OCI-LY1 (cell line): ENCODE results near the gene PUSL1.

Source experiments
- H2AFZ ChIP-seq: fragments of 200-600 bp; sonication (generic), shearing (Covaris generic); 2 replicates; pipeline ENCODE4 v1.6.0; 2014; ENCODE audit warnings: antibody characterized with exemption, mild to moderate bottlenecking, low read length
- H3F3A ChIP-seq: fragments of 200-600 bp; sonication (generic), shearing (Covaris generic); 2 replicates; pipeline ENCODE4 v1.6.0; 2014; ENCODE audit warnings: mild to moderate bottlenecking, antibody characterized with exemption, low read length, moderate library complexity; ENCODE audit not compliant: insufficient read depth
- H3K27ac ChIP-seq: fragments of 200-600 bp; sonication (generic); 2 replicates; pipeline ENCODE4 v1.5.1; 2014; ENCODE audit warnings: low read length, mixed run types, mild to moderate bottlenecking, low read depth; ENCODE audit not compliant: poor library complexity, severe bottlenecking
- H3K27me3 ChIP-seq: fragments of 200-600 bp; sonication (generic); 2 replicates; pipeline ENCODE4 v1.6.0; 2014; ENCODE audit warnings: antibody characterized with exemption, mild to moderate bottlenecking, low read length, moderate library complexity; ENCODE audit not compliant: insufficient read depth
- H3K36me3 ChIP-seq: fragments of 200-600 bp; sonication (generic); 2 replicates; pipeline ENCODE4 v1.6.1; 2014; ENCODE audit warnings: mild to moderate bottlenecking, antibody characterized with exemption, low read length, moderate library complexity, mixed read lengths; ENCODE audit not compliant: insufficient read depth
- H3K4me1 ChIP-seq: fragments of 200-600 bp; sonication (generic); 2 replicates; pipeline ENCODE4 v1.5.1; 2014; ENCODE audit warnings: mild to moderate bottlenecking, low read length, moderate library complexity; ENCODE audit not compliant: insufficient read depth, severe bottlenecking
- H3K4me2 ChIP-seq: fragments of 200-600 bp; sonication (generic), shearing (Covaris generic); 2 replicates; pipeline ENCODE4 v1.6.1; 2014; ENCODE audit warnings: low read length
- H3K4me3 ChIP-seq: fragments of 200-600 bp; sonication (generic); 2 replicates; pipeline ENCODE4 v1.5.1; 2014; ENCODE audit warnings: low read length, low read depth, mild to moderate bottlenecking, mixed read lengths; ENCODE audit not compliant: poor library complexity, severe bottlenecking
- H3K79me2 ChIP-seq: fragments of 200-600 bp; shearing (Covaris generic); 2 replicates; pipeline ENCODE4 v1.6.1; 2016; ENCODE audit warnings: mixed run types, low read length, mixed read lengths; ENCODE audit not compliant: insufficient read depth
- H3K9ac ChIP-seq: fragments of 200-600 bp; sonication (generic), shearing (Covaris generic); 2 replicates; pipeline ENCODE4 v1.6.1; 2014; ENCODE audit warnings: mild to moderate bottlenecking, low read length, mixed read lengths
- H3K9me2 ChIP-seq: fragments of 200-600 bp; sonication (generic), shearing (Covaris generic); 2 replicates; pipeline ENCODE4 v1.6.1; 2014; ENCODE audit warnings: low read depth, mild to moderate bottlenecking, low read length, mixed read lengths
- H3K9me3 ChIP-seq: fragments of 200-600 bp; shearing (Covaris generic); 2 replicates; pipeline ENCODE4 v1.6.1; 2014; ENCODE audit warnings: low read length, mixed read lengths
- H4K20me1 ChIP-seq: fragments of 200-600 bp; sonication (generic), shearing (Covaris generic); 2 replicates; pipeline ENCODE4 v1.6.0; 2016; ENCODE audit warnings: mild to moderate bottlenecking, low read length; ENCODE audit not compliant: insufficient read depth
- CTCF ChIP-seq: fragments of 200-600 bp; sonication (generic), shearing (Covaris generic); IDR thresholded peaks from 2 replicates; pipeline ENCODE4 v1.5.1; 2017; ENCODE audit warnings: mild to moderate bottlenecking, antibody characterized with exemption, low read length, moderate library complexity, mixed read lengths
- EZH2 ChIP-seq: fragments of 200-600 bp; sonication (generic), shearing (Covaris generic); IDR thresholded peaks from 2 replicates; pipeline ENCODE4 v1.8.0; 2017; ENCODE audit warnings: borderline replicate concordance, mixed run types, mild to moderate bottlenecking, antibody characterized with exemption, low read length, moderate library complexity, mixed read lengths

PUSL1 gene

GRCh38 chr1:1342061-1342562 is 33.7 kb downstream of the PUSL1 start:
- no peak for TF ChIP-seq CTCF
- no peak for TF ChIP-seq EZH2
- Histone ChIP-seq H3K9me2 (no peaks in the 10 kb centered on the region), H3K9ac (no peak overlapping the region), H4K20me1 (peaks cover 2% of the 10 kb centered on the region; the same call in 1 of the 2 replicates), H2AFZ (no peak overlapping the region), H3K27me3 (no peaks in the 10 kb centered on the region), H3K9me3 (no peaks in the 10 kb centered on the region), H3K27ac (no peak overlapping the region), H3F3A (no peaks in the 10 kb centered on the region), H3K4me1 (no peaks in the 10 kb centered on the region), H3K79me2 (no peaks in the 10 kb centered on the region), H3K36me3 (no peaks in the 10 kb centered on the region; the same call in 1 of the 2 replicates), H3K4me3 (no peak overlapping the region), H3K4me2 (no peak overlapping the region)

- Histone ChIP-seq H3K27ac (no peak overlapping the region), H3K79me2 (no peaks in the 10 kb centered on the region), H3K9ac (no peak overlapping the region), H3K4me3 (no peak overlapping the region), H3F3A (no peaks in the 10 kb centered on the region), H4K20me1 (peaks cover 2% of the 10 kb centered on the region; the same call in 1 of the 2 replicates), H2AFZ (no peak overlapping the region), H3K9me2 (no peaks in the 10 kb centered on the region), H3K36me3 (no peaks in the 10 kb centered on the region; the same call in 1 of the 2 replicates), H3K27me3 (no peaks in the 10 kb centered on the region), H3K4me2 (no peak overlapping the region), H3K4me1 (peaks cover 4% of the 10 kb centered on the region), H3K9me3 (no peaks in the 10 kb centered on the region)
- TF ChIP-seq CTCF = no peak
- TF ChIP-seq EZH2 = no peak
Observed at GRCh38 chr1:1342584-1343115, 34.3 kb downstream of the PUSL1 start.

- no peaks in the 10 kb centered on the region for H3K9me3 ChIP-seq
- no peak overlapping the region for H2AFZ ChIP-seq
- H3F3A ChIP-seq = no peaks in the 10 kb centered on the region
- H3K9ac ChIP-seq = no peak overlapping the region
- TF ChIP-seq CTCF (no peak), EZH2 (no peak)
- no peaks in the 10 kb centered on the region for H3K79me2 ChIP-seq
- no peaks in the 10 kb centered on the region; the same call in 1 of the 2 replicates for H3K27me3 ChIP-seq
- H3K27ac ChIP-seq = no peak overlapping the region
- H3K4me3 ChIP-seq = no peak overlapping the region
- H3K36me3 ChIP-seq = no peaks in the 10 kb centered on the region; the same call in 1 of the 2 replicates
- peaks cover 14% of the 10 kb centered on the region for H3K4me1 ChIP-seq
- no peaks in the 10 kb centered on the region for H3K9me2 ChIP-seq
- H3K4me2 ChIP-seq = no peak overlapping the region
- peaks cover 2% of the 10 kb centered on the region; the same call in 1 of the 2 replicates for H4K20me1 ChIP-seq
Observed at GRCh38 chr1:1343811-1344421, 35.5 kb downstream of the PUSL1 start.
